GM12874 (cell line): ENCODE measurements around the gene LENG1.

Source experiments
- TF ChIP-seq, protein P1 (sequence below): IDR thresholded peaks from 2 replicates; pipeline ENCODE4 v1.5.1; 2011; ENCODE audit warnings: low read depth, mild to moderate bottlenecking, control low read depth, low read length, moderate library complexity; ENCODE audit not compliant: insufficient read depth

The LENG1 gene

DNA sequence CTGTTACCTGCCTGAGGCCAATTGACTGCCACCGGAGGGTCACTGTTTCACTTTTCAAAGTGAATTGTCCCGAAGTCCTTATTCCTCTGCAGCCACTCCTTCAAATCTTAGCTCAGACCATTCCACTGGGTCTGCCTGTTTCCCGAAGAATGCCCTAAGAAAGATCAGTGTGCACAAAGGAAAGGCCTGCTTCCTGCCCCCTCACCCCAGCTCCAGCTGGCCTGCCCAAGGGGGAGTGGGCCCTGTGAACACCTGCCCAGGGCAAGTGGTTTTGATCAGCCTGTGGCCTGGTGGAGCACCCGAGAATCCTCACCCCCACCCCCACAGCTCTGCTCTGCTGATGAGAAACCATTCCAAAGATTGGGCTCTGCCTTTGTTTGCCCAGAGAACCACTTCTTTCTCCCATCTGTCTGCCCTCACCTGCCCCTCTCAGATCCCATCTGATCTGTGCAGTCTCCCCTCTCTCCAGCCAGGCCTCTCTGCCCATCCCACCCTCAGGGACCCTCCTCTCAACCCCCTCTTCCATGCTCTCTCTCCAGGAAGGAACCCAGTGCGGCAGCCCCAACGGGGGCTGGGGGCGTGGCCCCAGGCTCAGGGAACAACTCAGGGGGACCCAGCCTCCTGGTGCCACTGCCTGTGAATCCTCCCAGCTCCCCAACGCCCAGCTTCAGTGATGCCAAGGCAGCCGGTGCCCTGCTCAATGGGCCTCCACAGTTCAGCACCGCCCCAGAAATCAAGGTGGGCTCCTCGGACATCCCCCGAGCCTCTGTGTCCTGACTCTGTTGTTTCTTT lies 10.3 kb downstream of the LENG1 start:
- TF ChIP-seq, protein P1, sequence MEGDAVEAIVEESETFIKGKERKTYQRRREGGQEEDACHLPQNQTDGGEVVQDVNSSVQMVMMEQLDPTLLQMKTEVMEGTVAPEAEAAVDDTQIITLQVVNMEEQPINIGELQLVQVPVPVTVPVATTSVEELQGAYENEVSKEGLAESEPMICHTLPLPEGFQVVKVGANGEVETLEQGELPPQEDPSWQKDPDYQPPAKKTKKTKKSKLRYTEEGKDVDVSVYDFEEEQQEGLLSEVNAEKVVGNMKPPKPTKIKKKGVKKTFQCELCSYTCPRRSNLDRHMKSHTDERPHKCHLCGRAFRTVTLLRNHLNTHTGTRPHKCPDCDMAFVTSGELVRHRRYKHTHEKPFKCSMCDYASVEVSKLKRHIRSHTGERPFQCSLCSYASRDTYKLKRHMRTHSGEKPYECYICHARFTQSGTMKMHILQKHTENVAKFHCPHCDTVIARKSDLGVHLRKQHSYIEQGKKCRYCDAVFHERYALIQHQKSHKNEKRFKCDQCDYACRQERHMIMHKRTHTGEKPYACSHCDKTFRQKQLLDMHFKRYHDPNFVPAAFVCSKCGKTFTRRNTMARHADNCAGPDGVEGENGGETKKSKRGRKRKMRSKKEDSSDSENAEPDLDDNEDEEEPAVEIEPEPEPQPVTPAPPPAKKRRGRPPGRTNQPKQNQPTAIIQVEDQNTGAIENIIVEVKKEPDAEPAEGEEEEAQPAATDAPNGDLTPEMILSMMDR = no peak

DNA sequence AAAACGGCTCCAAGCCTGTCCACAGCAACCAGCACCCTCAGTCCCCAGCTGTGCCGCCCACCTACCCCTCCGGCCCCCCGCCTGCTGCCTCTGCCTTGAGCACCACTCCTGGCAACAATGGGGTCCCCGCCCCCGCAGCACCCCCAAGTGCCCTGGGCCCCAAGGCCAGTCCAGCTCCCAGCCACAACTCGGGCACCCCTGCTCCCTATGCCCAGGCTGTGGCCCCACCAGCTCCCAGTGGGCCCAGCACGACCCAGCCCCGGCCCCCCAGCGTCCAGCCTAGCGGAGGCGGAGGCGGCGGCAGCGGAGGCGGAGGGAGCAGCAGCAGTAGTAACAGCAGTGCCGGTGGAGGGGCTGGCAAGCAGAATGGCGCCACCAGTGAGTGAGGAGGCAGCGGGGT lies 11.4 kb downstream of the LENG1 start:
- TF ChIP-seq, protein P1 = no peak

DNA sequence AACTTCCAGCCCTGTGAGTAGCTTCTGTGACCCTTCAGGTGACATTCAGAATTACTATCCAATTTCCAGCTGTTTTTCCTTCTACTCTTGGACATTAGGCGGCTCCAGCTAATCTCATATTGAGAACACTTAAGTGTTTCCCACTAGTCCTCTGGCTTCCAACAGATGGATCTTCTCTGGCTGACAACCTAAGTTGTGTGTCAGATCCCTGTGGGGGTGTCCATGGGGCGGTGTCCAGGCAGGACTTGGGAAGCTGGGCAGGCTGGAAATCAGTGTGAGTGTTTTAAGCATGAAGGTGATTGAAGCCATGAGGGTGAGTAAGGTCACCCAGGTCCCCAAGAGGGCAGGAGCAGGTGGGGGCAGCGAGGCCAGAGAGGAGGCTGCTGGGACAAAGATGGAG lies 11.8 kb downstream of the LENG1 start:
- TF ChIP-seq, protein P1 = no peak

DNA sequence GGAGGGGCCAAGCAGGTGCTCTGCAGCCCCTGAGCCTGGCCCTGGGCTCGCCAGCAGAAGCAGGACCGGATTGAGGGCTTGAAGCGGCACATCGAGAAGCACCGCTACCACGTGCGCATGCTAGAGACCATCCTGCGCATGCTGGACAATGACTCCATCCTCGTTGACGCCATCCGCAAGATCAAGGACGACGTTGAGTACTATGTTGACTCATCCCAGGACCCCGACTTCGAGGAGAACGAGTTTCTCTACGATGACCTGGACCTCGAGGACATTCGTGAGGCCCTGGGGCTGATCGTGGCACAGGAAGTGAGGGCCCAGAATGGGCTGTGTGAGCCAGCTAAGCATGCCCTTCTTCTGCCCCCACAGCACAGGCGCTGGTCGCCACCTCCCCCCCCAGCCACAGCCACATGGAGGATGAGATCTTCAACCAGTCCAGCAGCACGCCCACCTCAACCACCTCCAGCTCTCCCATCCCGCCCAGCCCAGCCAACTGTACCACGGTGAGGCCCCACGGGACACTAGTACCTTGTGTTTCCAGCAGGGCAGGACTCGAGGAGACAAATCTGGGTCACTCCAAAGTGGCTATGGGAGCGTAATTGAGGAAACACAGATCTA lies 13.9 kb downstream of the LENG1 start:
- TF ChIP-seq, protein P1 = no peak

DNA sequence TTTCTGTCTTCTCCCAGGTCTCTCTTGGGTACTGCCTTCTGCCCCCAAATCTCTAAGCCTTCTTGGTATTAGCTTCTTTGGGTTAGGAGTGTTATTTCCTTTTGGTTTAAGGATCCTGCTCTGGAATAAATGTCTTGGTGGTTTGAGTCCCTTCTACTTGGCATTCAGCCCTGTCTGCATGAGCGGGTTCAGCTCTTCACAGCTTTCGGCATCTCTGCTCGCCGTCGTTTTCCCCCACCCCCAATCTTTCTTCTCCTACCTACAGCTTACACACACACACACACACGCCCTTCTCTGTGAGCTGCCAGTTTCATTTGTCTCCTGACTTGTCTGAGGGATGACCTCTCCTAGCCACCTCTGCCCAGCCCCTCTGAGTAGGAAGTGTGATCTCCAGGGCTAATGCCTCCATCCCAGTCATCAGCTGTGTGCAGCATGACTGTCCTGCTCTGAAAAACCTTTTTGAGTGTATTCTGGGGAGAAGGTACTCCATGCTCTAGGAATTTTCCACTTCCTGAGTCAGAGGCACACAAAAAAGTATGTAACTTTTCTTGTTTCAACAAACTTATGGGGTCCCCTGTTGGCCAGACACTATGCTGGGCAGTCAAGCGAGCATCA lies 17.2 kb downstream of the LENG1 start:
- TF ChIP-seq, protein P1 = no peak

DNA sequence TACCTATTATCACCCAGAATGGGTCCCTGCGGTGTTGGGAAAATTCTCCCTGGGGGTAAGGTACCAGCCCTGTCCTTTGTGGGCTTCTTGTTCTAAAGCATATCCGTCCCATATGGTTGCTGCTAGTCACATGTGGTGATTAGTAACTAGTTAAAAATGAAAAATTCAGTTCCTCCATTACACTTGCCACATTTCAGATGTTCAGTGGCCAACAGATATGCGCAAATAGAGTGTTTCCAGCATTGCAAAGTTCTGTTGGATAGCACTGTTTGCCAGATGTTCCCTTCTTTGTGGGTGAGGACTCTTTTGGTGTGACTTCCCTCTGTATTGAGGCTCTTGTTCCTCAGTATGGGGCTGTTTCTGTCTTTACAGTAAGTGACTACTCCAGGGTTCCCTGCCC lies 18.2 kb downstream of the LENG1 start:
- TF ChIP-seq, protein P1 = no peak

DNA sequence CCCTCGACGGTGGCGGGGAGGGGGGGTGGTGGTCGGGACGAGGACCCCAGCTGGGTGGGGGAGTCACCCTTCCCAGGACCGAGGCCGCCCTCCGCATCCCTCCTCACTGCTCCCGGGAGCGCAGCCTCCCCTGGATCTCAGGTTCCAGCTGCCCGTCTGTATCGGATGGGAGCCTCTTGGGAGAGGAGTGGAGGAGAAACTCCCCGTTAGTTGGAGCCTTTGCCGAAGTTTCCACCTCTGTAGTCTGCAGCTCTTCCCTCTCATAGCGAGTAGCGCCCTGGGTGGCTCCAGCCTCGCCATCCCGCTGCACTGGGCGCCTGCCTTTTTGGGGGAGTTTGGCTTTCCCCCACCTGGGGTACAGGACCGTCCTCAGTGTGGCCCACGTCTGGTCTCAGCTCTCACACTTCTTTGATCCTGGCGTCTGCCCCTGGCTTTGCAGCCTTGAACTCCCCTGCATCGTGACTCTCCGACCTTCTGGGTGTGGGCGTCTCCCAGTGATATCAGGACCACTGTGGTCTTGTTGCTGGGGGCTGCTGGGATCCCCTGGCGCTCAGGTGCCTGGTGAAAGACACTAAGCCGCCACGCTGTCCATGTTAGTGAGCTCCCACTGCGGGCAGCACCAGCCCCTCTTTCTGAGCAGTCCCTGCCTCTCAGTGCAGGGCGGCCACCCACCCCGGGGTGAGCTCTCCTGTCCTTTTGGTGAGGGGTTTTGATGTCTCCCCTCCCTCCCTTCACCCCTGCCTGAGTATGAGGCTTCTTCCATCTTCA lies 20.8 kb downstream of the LENG1 start:
- TF ChIP-seq, protein P1 = no peak
